ENCODE data around the gene CDH4. TPM values are rescaled to one million over a fixed set of nuclear protein-coding genes. Genes with fewer than 3 reads are reported as not detected.

CDH4 gene
- total RNA-seq, 1 donor from 2014 or later: 3.2 TPM

DNA sequence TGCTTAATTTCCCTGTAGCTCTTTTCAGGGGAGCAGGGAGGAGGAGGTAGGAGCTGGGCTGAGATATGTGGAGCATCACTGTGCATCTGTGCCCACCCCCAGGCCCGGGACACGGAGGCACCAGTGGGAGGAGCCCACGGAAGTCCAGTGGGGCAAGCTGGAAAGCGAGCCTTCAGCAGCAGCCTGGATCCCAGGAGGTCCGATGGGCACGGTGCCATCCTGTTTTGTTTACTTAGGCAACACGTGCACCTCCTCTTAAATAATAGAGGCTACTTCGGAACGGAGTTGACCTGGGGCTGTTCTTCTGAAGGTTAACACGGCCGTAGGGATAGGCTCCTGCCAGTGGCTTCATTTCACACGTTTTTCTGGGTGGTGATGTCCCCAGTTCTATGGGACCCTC, 51.6 kb downstream of the CDH4 start:
- Mint-ChIP-seq H3K9me3 (ENCODE audit: unreplicated experiment) (peaks cover 4% of the 10 kb centered on the region), H3K27me3 (ENCODE audit: low read depth, unreplicated experiment) (peaks cover 7% of the 10 kb centered on the region), H3K4me3 (ENCODE audit: unreplicated experiment) (no peak overlapping the region), H3K36me3 (ENCODE audit: low read depth, unreplicated experiment) (peaks cover under 1% of the 10 kb centered on the region), H3K27ac (ENCODE audit: unreplicated experiment) (no peak overlapping the region), H3K4me1 (ENCODE audit: low read depth, unreplicated experiment) (no peaks in the 10 kb centered on the region)
- Histone ChIP-seq H3K4me1 (ENCODE audit: insufficient read depth, low read length) (no peaks in the 10 kb centered on the region), H3K27ac (ENCODE audit: low read depth, low read length) (no peak overlapping the region), H3K9ac (ENCODE audit: low read length) (no peak overlapping the region), H3K27me3 (ENCODE audit: insufficient read depth, low read length) (no peaks in the 10 kb centered on the region), H2AFZ (ENCODE audit: low read depth, low read length) (no peak overlapping the region), H3K4me2 (ENCODE audit: low read length) (no peak overlapping the region), H3K79me2 (ENCODE audit: insufficient read depth, low read length) (peaks cover 8% of the 10 kb centered on the region), H3K4me3 (ENCODE audit: insufficient read depth, low read depth, low read length) (no peak overlapping the region), H3K36me3 (ENCODE audit: insufficient read depth, low read length) (no peaks in the 10 kb centered on the region), H4K20me1 (ENCODE audit: insufficient read depth, low read length) (peaks cover 47% of the 10 kb centered on the region), H3K9me3 (ENCODE audit: insufficient read depth, low read depth, low read length) (no peaks in the 10 kb centered on the region)
- FAIRE-seq (no peak), DNase-seq (ENCODE audit: low read depth) (no peak)
- TF ChIP-seq EZH2 (IDR thresholded peaks at IDR 0.05; ENCODE audit: insufficient read depth, low read length): no peak
- TF ChIP-seq, protein P1, sequence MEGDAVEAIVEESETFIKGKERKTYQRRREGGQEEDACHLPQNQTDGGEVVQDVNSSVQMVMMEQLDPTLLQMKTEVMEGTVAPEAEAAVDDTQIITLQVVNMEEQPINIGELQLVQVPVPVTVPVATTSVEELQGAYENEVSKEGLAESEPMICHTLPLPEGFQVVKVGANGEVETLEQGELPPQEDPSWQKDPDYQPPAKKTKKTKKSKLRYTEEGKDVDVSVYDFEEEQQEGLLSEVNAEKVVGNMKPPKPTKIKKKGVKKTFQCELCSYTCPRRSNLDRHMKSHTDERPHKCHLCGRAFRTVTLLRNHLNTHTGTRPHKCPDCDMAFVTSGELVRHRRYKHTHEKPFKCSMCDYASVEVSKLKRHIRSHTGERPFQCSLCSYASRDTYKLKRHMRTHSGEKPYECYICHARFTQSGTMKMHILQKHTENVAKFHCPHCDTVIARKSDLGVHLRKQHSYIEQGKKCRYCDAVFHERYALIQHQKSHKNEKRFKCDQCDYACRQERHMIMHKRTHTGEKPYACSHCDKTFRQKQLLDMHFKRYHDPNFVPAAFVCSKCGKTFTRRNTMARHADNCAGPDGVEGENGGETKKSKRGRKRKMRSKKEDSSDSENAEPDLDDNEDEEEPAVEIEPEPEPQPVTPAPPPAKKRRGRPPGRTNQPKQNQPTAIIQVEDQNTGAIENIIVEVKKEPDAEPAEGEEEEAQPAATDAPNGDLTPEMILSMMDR (IDR thresholded peaks at IDR 0.05; ENCODE audit: insufficient read depth, low read depth, low read length): no peak

DNA sequence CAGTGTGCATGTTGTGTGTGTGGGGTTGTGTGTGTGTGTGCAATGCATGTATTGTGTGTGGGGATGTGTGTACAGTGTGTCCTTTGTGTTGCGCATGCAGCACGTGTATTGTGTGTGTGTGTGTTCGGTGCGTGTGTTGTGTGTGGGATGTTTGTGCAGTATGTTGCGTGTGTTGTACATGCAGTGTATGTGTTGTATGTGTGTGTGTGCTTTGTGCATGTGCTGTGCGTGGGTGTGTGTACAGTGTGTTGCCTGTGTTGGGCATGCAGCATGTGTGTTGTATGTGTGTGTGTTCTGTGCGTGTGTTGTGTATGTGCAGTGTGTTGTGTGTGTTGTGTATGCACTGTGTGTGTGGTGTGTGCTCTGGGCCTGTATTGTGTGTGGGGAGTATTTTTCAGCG, 52.7 kb downstream of the CDH4 start:
- TF ChIP-seq, protein P1 (IDR thresholded peaks at IDR 0.05; ENCODE audit: insufficient read depth, low read depth, low read length): no peak
- no peak for TF ChIP-seq EZH2 (IDR thresholded peaks at IDR 0.05; ENCODE audit: insufficient read depth, low read length)
- FAIRE-seq (no peak), DNase-seq (ENCODE audit: low read depth) (no peak)
- H3K4me2 ChIP-seq (ENCODE audit: low read length): no peak overlapping the region
- no peaks in the 10 kb centered on the region for H3K27me3 ChIP-seq (ENCODE audit: insufficient read depth, low read length)
- no peaks in the 10 kb centered on the region for H3K36me3 ChIP-seq (ENCODE audit: insufficient read depth, low read length)
- Mint-ChIP-seq H3K9me3 (ENCODE audit: unreplicated experiment) (no peaks in the 10 kb centered on the region), H3K36me3 (ENCODE audit: low read depth, unreplicated experiment) (no peaks in the 10 kb centered on the region), H3K4me1 (ENCODE audit: low read depth, unreplicated experiment) (peaks cover 2% of the 10 kb centered on the region), H3K4me3 (ENCODE audit: unreplicated experiment) (no peak overlapping the region), H3K27me3 (ENCODE audit: low read depth, unreplicated experiment) (peaks cover 3% of the 10 kb centered on the region), H3K27ac (ENCODE audit: unreplicated experiment) (no peak overlapping the region)
- H2AFZ ChIP-seq (ENCODE audit: low read depth, low read length): no peak overlapping the region
- H3K9ac ChIP-seq (ENCODE audit: low read length): no peak overlapping the region
- H3K4me1 ChIP-seq (ENCODE audit: insufficient read depth, low read length): no peaks in the 10 kb centered on the region
- H3K79me2 ChIP-seq (ENCODE audit: insufficient read depth, low read length): peaks cover 8% of the 10 kb centered on the region
- no peak overlapping the region for H3K27ac ChIP-seq (ENCODE audit: low read depth, low read length)
- no peaks in the 10 kb centered on the region for H3K9me3 ChIP-seq (ENCODE audit: insufficient read depth, low read depth, low read length)
- peaks cover 46% of the 10 kb centered on the region for H4K20me1 ChIP-seq (ENCODE audit: insufficient read depth, low read length)
- H3K4me3 ChIP-seq (ENCODE audit: insufficient read depth, low read depth, low read length): no peak overlapping the region

DNA sequence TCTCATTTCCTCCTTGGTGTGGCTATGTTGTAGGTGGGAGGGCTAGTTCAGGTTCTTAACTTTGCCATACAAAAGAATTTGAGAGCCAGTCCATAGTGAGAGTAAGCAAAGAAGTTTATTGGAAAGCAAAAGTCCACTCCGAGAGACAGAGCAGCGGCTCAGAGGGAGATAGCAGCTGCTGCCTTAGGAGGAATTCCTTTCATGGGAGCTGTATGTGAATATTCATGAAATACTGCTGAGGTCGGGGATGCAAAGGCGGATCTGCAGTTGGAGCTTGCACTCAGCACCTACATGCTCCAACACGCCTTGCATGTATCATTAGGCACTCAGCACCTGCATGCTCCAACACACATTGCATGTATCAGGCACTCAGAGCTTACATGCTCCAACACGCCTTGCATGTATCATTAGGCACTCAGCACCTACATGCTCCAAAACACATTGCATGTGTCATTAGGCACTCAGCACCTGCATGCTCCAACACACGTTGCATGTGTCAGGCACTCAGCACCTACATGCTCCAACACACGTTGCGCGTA, 54.9 kb downstream of the CDH4 start:
- Histone ChIP-seq H4K20me1 (ENCODE audit: insufficient read depth, low read length) (peaks cover 54% of the 10 kb centered on the region), H3K36me3 (ENCODE audit: insufficient read depth, low read length) (no peaks in the 10 kb centered on the region), H2AFZ (ENCODE audit: low read depth, low read length) (no peak overlapping the region), H3K79me2 (ENCODE audit: insufficient read depth, low read length) (peaks cover 11% of the 10 kb centered on the region), H3K27ac (ENCODE audit: low read depth, low read length) (no peak overlapping the region), H3K4me1 (ENCODE audit: insufficient read depth, low read length) (no peaks in the 10 kb centered on the region), H3K4me3 (ENCODE audit: insufficient read depth, low read depth, low read length) (no peak overlapping the region), H3K9ac (ENCODE audit: low read length) (no peak overlapping the region), H3K9me3 (ENCODE audit: insufficient read depth, low read depth, low read length) (no peaks in the 10 kb centered on the region), H3K4me2 (ENCODE audit: low read length) (no peak overlapping the region), H3K27me3 (ENCODE audit: insufficient read depth, low read length) (no peaks in the 10 kb centered on the region)
- peaks cover 3% of the 10 kb centered on the region for H3K27me3 Mint-ChIP-seq (ENCODE audit: low read depth, unreplicated experiment)
- DNase-seq (ENCODE audit: low read depth): no peak
- FAIRE-seq: no peak
- no peak overlapping the region for H3K27ac Mint-ChIP-seq (ENCODE audit: unreplicated experiment)
- H3K9me3 Mint-ChIP-seq (ENCODE audit: unreplicated experiment): no peaks in the 10 kb centered on the region
- H3K4me3 Mint-ChIP-seq (ENCODE audit: unreplicated experiment): no peak overlapping the region
- peaks cover 2% of the 10 kb centered on the region for H3K4me1 Mint-ChIP-seq (ENCODE audit: low read depth, unreplicated experiment)
- TF ChIP-seq, protein P1 (IDR thresholded peaks at IDR 0.05; ENCODE audit: insufficient read depth, low read depth, low read length): no peak
- TF ChIP-seq EZH2 (IDR thresholded peaks at IDR 0.05; ENCODE audit: insufficient read depth, low read length): no peak
- no peaks in the 10 kb centered on the region for H3K36me3 Mint-ChIP-seq (ENCODE audit: low read depth, unreplicated experiment)

All from astrocyte (in vitro differentiated cells and primary cell).